C4-2B (cell line): ENCODE measurements around the gene ALAS1.

Experiments used
- ZFX ChIP-seq: fragments of 450-650 bp; IDR thresholded peaks from 2 replicates; pipeline ENCODE4 v1.6.1; 2017
- TF ChIP-seq, protein P1 (sequence below): fragments of 450-650 bp; conservative IDR thresholded peaks from 2 replicates; pipeline ENCODE4 v1.5.1; 2017; ENCODE audit warnings: mild to moderate bottlenecking

DNA sequence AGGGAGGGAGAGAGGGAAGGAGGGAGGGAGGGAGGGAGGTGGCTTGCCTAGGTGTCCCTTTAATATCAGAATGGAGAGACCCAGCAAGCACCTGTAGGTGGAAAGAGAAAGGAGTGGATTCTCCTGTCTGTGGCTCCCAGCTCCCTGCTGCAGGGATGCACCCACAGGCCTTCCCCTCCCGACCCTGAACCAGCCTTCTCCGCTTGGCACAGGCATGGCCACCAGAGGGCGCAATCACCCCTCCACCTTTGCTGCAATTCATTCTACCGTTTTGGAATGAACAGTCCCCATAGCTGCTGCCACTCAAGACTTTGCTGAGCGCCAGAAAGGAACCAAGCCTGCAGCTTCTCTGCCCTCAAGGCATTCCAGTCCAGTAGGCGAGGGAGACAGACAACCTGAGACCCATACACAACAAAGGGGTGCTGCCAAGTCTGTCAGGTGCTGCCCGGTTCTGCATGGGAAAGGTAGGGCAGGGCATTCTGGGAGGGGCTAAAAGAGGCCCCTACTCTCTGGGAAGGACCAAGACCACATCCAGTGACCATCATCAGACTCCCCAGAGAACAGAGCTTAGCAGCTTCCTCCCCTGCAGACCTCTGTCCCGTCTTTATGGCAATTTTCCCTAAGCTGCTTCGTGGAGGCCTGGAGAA is 22.5 kb downstream of the ALAS1 start:
- TF ChIP-seq, protein P1, sequence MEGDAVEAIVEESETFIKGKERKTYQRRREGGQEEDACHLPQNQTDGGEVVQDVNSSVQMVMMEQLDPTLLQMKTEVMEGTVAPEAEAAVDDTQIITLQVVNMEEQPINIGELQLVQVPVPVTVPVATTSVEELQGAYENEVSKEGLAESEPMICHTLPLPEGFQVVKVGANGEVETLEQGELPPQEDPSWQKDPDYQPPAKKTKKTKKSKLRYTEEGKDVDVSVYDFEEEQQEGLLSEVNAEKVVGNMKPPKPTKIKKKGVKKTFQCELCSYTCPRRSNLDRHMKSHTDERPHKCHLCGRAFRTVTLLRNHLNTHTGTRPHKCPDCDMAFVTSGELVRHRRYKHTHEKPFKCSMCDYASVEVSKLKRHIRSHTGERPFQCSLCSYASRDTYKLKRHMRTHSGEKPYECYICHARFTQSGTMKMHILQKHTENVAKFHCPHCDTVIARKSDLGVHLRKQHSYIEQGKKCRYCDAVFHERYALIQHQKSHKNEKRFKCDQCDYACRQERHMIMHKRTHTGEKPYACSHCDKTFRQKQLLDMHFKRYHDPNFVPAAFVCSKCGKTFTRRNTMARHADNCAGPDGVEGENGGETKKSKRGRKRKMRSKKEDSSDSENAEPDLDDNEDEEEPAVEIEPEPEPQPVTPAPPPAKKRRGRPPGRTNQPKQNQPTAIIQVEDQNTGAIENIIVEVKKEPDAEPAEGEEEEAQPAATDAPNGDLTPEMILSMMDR = peak; percentile 88
- no peak for TF ChIP-seq ZFX
